OCI-LY3 (cell line): ENCODE data around the gene PIMREG.
A peak's percentile ranks its signal among the peaks of the same experiment; 100 is the strongest.

ENCODE experiments used
- H2AFZ ChIP-seq: fragments of 200-600, 300-600 bp; shearing (Covaris generic); 2 replicates; pipeline ENCODE4 v1.6.0; 2014; ENCODE audit warnings: antibody characterized with exemption, low read depth, low read length
- H3K27ac ChIP-seq: fragments of 200-600, 300-600 bp; sonication (generic); 2 replicates; pipeline ENCODE4 v1.5.1; 2014; ENCODE audit warnings: mild to moderate bottlenecking, low read length, moderate library complexity, mixed read lengths
- H3K27me3 ChIP-seq: fragments of 200-600, 300-600 bp; sonication (generic); 2 replicates; pipeline ENCODE4 v1.6.1; 2014; ENCODE audit warnings: low read depth, low read length, mixed read lengths
- H3K36me3 ChIP-seq: fragments of 200-600, 300-600 bp; sonication (generic); replicated peaks from 2 replicates; pipeline ENCODE3; 2014; ENCODE audit warnings: low read depth, low read length, mixed read lengths
- H3K4me1 ChIP-seq: fragments of 300-600, 200-600 bp; sonication (generic); 2 replicates; pipeline ENCODE4 v1.6.1; 2014; ENCODE audit warnings: low read length, mixed read lengths
- H3K4me2 ChIP-seq: fragments of 200-600, 300-600 bp; sonication (generic); 2 replicates; pipeline ENCODE4 v1.6.1; 2014; ENCODE audit warnings: low read length, mixed read lengths
- H3K4me3 ChIP-seq: fragments of 300-600, 200-600 bp; sonication (generic); 2 replicates; pipeline ENCODE4 v1.5.1; 2014; ENCODE audit warnings: antibody characterized with exemption, mild to moderate bottlenecking, low read length, moderate library complexity
- H3K79me2 ChIP-seq: fragments of 300-600, 200-600 bp; shearing (Covaris generic); 2 replicates; pipeline ENCODE4 v1.6.1; 2014; ENCODE audit warnings: mild to moderate bottlenecking, low read length, mixed read lengths
- H3K9ac ChIP-seq: fragments of 300-600, 200-600 bp; shearing (Covaris generic); 2 replicates; pipeline ENCODE4 v1.6.0; 2014; ENCODE audit warnings: mild to moderate bottlenecking, low read length, moderate library complexity
- H3K9me3 ChIP-seq: fragments of 200-600, 300-600 bp; shearing (Covaris generic); 2 replicates; pipeline ENCODE4 v1.6.1; 2014; ENCODE audit warnings: low read length, mixed read lengths; ENCODE audit not compliant: insufficient read depth
- H4K20me1 ChIP-seq: fragments of 200-600, 300-600 bp; sonication (generic); 2 replicates; pipeline ENCODE4 v1.6.1; 2016; ENCODE audit warnings: low read length, mixed read lengths; ENCODE audit not compliant: insufficient read depth
- CTCF ChIP-seq: fragments of 200-600, 300-600 bp; sonication (generic); IDR thresholded peaks from 2 replicates; pipeline ENCODE4 v1.5.1; 2014; ENCODE audit warnings: antibody characterized with exemption, low read length, low read depth
- EZH2phosphoT487 ChIP-seq: fragments of 200-600 bp; shearing (Covaris generic); IDR thresholded peaks from 2 replicates; pipeline ENCODE4 v1.6.1; 2018; ENCODE audit warnings: antibody characterized with exemption, mixed run types, low read depth

PIMREG gene

DNA sequence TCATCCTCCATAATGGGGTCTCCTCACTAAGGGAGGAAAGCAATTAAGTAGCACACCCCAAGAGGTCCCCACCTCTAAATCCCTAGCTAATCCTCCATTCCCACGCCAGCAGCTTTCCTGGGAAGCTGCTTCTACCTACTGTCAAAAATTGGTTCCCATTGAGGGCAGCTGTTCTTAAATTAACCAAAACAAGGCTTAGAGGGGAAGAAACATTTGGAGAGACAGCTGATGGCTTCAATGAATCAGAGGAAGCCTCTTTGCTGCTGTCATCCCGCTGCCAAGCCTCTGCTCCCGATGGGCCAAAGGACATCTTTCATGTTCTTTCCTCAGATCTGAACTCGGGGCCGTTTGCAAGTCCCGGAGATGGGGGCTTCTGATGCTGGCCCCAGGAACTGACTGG, 36.0 kb upstream of the PIMREG start:
- Histone ChIP-seq H3K4me3 (no peak overlapping the region), H4K20me1 (no peaks in the 10 kb centered on the region), H2AFZ (no peak overlapping the region), H3K4me2 (no peak overlapping the region), H3K4me1 (no peaks in the 10 kb centered on the region), H3K27me3 (no peaks in the 10 kb centered on the region), H3K27ac (no peak overlapping the region), H3K9me3 (no peaks in the 10 kb centered on the region), H3K79me2 (no peaks in the 10 kb centered on the region), H3K36me3 (no peaks in the 10 kb centered on the region), H3K9ac (no peak overlapping the region)
- TF ChIP-seq EZH2phosphoT487: no peak
- no peak for TF ChIP-seq CTCF

GRCh38 chr17:6408735-6409134, 35.5 kb upstream of the PIMREG start:
- H3K36me3 ChIP-seq: no peaks in the 10 kb centered on the region
- no peak overlapping the region for H3K4me3 ChIP-seq
- H2AFZ ChIP-seq: no peak overlapping the region
- no peaks in the 10 kb centered on the region for H4K20me1 ChIP-seq
- no peak overlapping the region for H3K4me2 ChIP-seq
- no peak overlapping the region for H3K27ac ChIP-seq
- no peaks in the 10 kb centered on the region for H3K27me3 ChIP-seq
- no peaks in the 10 kb centered on the region for H3K9me3 ChIP-seq
- H3K9ac ChIP-seq: no peak overlapping the region
- no peaks in the 10 kb centered on the region for H3K79me2 ChIP-seq
- TF ChIP-seq CTCF: no peak
- H3K4me1 ChIP-seq: no peaks in the 10 kb centered on the region

DNA sequence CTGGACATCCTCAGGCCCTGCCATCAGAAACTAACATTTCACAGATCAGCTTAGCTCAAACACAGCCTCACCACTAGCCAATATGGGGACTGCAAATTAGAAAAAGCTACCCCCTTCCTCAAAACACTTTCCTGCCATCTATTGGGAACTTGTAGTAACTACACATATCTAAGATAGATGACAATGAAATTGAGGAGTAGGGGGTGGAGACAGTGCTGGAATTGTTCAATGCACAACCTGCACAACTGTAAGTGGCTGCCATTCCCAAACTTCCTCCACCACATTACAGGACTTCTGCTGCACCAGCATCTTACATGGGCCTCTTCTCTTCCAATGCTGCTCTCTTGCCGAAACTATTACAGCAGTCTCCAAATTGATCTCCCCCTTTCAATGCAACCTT, 31.2 kb upstream of the PIMREG start:
- Histone ChIP-seq H4K20me1 (no peaks in the 10 kb centered on the region), H3K4me2 (no peak overlapping the region), H3K4me1 (no peaks in the 10 kb centered on the region), H3K36me3 (no peaks in the 10 kb centered on the region), H3K79me2 (no peaks in the 10 kb centered on the region), H3K9me3 (no peaks in the 10 kb centered on the region), H2AFZ (no peak overlapping the region), H3K27me3 (no peaks in the 10 kb centered on the region), H3K9ac (no peak overlapping the region), H3K27ac (no peak overlapping the region), H3K4me3 (no peak overlapping the region)
- TF ChIP-seq CTCF (peak; percentile 57), EZH2phosphoT487 (no peak)

DNA sequence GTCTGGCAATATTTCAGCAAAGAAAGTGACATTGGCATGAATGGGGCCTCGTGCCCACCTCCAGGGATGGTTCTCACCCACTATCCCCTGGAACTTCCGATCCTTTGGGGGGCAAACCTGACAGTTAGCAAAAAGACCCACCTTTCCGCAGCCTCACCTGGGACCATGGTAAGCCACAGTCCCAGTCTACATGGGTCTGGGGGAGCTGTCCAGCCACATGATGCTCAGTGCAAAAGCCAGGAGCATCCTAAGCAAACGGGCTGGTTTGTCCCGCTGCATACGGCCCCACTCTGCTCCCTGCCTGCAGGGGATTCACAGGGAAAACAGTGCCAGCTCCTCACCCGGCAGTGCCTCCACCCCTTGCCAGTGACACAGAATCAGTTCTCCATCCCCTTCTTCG, 28.6 kb upstream of the PIMREG start:
- Histone ChIP-seq H3K4me3 (no peak overlapping the region), H3K27me3 (no peaks in the 10 kb centered on the region), H3K4me2 (no peak overlapping the region), H3K9ac (no peak overlapping the region), H3K36me3 (no peaks in the 10 kb centered on the region), H3K9me3 (no peaks in the 10 kb centered on the region), H2AFZ (no peak overlapping the region), H3K79me2 (no peaks in the 10 kb centered on the region), H3K27ac (no peak overlapping the region), H3K4me1 (no peaks in the 10 kb centered on the region), H4K20me1 (no peaks in the 10 kb centered on the region)
- TF ChIP-seq EZH2phosphoT487 (no peak), CTCF (no peak)
